Esophagus muscularis mucosa (tissue), 4 donors: ENCODE measurements around the gene CD99. TPM values are rescaled to one million over a fixed set of nuclear protein-coding genes. Genes with fewer than 3 reads are reported as not detected.
"Not testable (repeated sequence)": the region's sequence is repeated elsewhere in the genome, so short reads cannot be mapped to it uniquely, and the experiment has no call there.

Experiments used
- DNase-seq: peaks from one replicate; pipeline ENCODE4 v3.0.0-alpha.2; 2017; ENCODE audit errors: extremely low spot score
- H3K27ac ChIP-seq, 4 donors: fragments of 200-600 bp; sonication (generic); replicated peaks in 1 of 4; 1 replicate in 3 of 4; 2 replicates in 1 of 4; pipeline ENCODE4 v1.5.1; 2016 to 2019; ENCODE audit warnings: mild to moderate bottlenecking in 1 of 4
- H3K27me3 ChIP-seq, 4 donors: fragments of 200-600 bp; sonication (generic); one replicate each; pipeline versions ENCODE4 v1.5.1 to v1.6.0; 2016 to 2019
- H3K36me3 ChIP-seq, 4 donors: fragments of 200-600 bp; sonication (generic); one replicate each; pipeline ENCODE4 v1.5.1; 2016 to 2019
- H3K4me1 ChIP-seq, 4 donors: fragments of 200-600 bp; sonication (generic); one replicate each; pipeline ENCODE4 v1.5.1; 2016 to 2019
- H3K4me3 ChIP-seq, 4 donors: fragments of 200-600 bp; sonication (generic); 1 replicate in 2 of 4; 2 replicates in 2 of 4; pipeline ENCODE4 v1.5.1; 2016 to 2019; ENCODE audit warnings: mild to moderate bottlenecking in 4 of 4, moderate library complexity in 1 of 4
- H3K9me3 ChIP-seq, 4 donors: fragments of 200-600 bp; sonication (generic); 1 replicate in 3 of 4; 2 replicates in 1 of 4; pipeline ENCODE4 v1.5.1; 2016 to 2019
- EP300 ChIP-seq: sonication (generic); formaldehyde crosslinking; IDR thresholded peaks from one replicate; pipeline ENCODE4 v1.6.1; 2017; ENCODE audit warnings: antibody characterized with exemption
- POLR2A ChIP-seq: fragments of 450-650 bp; IDR thresholded peaks from one replicate; pipeline ENCODE4 v1.6.1; 2017; ENCODE audit warnings: antibody characterized with exemption, moderate library complexity, mild to moderate bottlenecking, low read depth
- POLR2AphosphoS5 ChIP-seq, 2 donors: sonication (generic); formaldehyde crosslinking; IDR thresholded peaks; one replicate each; pipeline ENCODE4 v1.6.1; 2017; ENCODE audit warnings: antibody characterized with exemption in 2 of 2
- WGBS: methylation state at CpG from one replicate; pipeline ENCODE4 v1.1.5; 2018; 5-methylcytosine and 5-hydroxymethylcytosine counted together
- intact Hi-C: fragments of 100-400 bp; cut with DNase I; formaldehyde crosslinking; loops from one replicate; pipeline ENCODE4 v1.15.1; 2023
- total RNA-seq, 4 donors: library from RNA; depleted of rRNA; stranded (reverse); fragments of >200 nt; gene quantifications; one replicate each; pipeline versions ENCODE4 v1.1.0 to v1.2.1, GENCODE V29; 2016
- TF ChIP-seq, protein P1 (sequence below), 3 experiments: fragments of 200-600 bp in 2 of 3; fragments of 450-650 bp in 1 of 3; sonication (generic) in 2 of 3; IDR thresholded peaks; one replicate each; pipeline ENCODE4 v1.5.1; 2017 to 2019; ENCODE audit warnings: antibody characterized with exemption in 3 of 3, mild to moderate bottlenecking in 2 of 3, moderate library complexity in 1 of 3

Gene CD99
- total RNA-seq, 4 donors from 2014 or later, result 311 to 469 (median 376) TPM

DNA sequence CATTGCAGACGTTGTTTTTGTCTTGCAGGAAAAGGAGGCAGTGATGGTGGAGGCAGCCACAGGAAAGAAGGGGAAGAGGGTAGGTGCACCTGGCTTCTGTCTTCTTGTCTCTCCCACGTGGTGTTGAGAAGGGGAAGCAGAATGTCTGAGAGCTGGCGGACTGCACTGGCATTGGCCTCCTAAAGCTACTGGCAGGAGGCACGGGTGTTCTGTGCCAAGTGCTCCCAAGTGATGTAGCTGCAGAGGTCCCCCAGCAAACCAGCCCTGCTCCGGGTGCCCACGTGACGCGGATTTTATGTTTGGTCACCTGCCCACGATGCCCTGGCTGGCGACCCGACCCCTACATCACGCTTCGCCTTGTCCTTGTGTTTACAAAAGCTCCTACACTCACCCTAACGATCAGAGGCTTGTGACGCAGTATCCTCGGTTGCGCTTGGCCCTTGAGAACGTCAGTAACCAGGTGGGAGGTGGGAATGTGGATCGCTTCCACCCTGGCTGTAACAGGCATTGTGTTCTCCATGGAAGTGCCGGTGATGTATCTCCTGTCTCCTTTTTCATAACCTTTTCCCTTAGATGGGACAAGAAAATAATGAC is 32.3 kb downstream of the CD99 start:
- no peaks in the 10 kb centered on the region for H3K4me1 ChIP-seq
- intact Hi-C loops, result no loop called here
- no peak overlapping the region for H3K27ac ChIP-seq
- DNase-seq, result no peak
- no peak overlapping the region for H3K4me3 ChIP-seq
- no peaks in the 10 kb centered on the region for H3K9me3 ChIP-seq
- TF ChIP-seq EP300 (no peak), POLR2A (no peak), POLR2AphosphoS5 (IDR thresholded peaks at IDR 0.05) (no peak)
- TF ChIP-seq, protein P1, sequence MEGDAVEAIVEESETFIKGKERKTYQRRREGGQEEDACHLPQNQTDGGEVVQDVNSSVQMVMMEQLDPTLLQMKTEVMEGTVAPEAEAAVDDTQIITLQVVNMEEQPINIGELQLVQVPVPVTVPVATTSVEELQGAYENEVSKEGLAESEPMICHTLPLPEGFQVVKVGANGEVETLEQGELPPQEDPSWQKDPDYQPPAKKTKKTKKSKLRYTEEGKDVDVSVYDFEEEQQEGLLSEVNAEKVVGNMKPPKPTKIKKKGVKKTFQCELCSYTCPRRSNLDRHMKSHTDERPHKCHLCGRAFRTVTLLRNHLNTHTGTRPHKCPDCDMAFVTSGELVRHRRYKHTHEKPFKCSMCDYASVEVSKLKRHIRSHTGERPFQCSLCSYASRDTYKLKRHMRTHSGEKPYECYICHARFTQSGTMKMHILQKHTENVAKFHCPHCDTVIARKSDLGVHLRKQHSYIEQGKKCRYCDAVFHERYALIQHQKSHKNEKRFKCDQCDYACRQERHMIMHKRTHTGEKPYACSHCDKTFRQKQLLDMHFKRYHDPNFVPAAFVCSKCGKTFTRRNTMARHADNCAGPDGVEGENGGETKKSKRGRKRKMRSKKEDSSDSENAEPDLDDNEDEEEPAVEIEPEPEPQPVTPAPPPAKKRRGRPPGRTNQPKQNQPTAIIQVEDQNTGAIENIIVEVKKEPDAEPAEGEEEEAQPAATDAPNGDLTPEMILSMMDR (IDR thresholded peaks at IDR 0.05), result no peak
- peaks cover 77 to 100% (median 95%) of the 10 kb centered on the region in 4 donors for H3K36me3 ChIP-seq
- no peaks in the 10 kb centered on the region for H3K27me3 ChIP-seq
- WGBS, result 90% methylated on average over 20 of the region's 20 CpGs

DNA sequence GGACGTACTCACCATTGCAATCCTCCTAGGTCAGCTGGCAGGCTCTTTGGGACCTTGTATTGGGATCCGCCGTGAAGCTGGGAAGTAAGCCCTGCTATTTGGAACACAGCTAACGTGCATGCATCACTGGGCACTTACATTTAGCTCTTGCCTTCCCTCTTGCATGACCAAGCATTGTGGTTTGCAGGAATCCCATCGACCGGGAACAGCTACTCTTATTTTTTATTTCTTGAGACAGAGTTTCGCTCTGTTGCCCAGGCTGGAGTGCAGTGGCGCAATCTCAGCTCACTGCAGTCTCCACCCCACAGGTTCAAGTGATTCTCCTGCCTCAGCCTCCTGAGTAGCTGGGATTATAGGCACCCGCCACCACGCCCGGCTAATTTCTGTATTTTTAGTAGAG is 36.2 kb downstream of the CD99 start:
- H3K27ac ChIP-seq, H3K27me3 ChIP-seq, H3K4me3 ChIP-seq, DNase-seq, H3K9me3 ChIP-seq, intact Hi-C loops, H3K4me1 ChIP-seq: not testable (repeated sequence)
- H3K36me3 ChIP-seq, result peaks cover 71 to 100% (median 92%) of the 10 kb centered on the region in 4 donors
- WGBS, result 91% methylated on average over 11 of the region's 11 CpGs

DNA sequence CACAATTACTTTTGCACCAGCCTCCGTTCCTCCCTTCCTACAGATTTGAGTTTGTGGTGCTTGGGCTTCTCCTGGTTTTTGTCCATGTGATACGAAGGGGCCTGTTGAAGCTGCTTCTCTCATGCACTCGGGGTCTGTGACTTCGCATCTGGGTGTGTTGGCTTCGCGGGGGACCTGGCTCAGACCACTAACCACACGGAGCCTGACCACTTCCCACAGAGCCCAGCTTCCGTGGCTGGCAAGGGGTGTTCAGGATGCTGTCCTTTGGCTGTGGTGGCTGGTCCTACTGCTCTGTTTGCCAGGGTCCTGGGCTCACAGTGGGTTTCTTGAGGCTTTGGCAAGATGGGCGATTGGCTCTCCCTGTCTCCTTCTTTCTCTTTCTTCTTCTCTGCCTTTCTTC is 41.0 kb downstream of the CD99 start:
- Histone ChIP-seq H3K27ac (no peak overlapping the region), H3K36me3 (peaks cover 48 to 95% (median 74%) of the 10 kb centered on the region in 4 donors), H3K9me3 (no peaks in the 10 kb centered on the region), H3K4me3 (no peak overlapping the region), H3K27me3 (no peaks in the 10 kb centered on the region), H3K4me1 (no peaks in the 10 kb centered on the region)
- no peak for DNase-seq
- 90% methylated on average over 7 of the region's 9 CpGs for WGBS
- intact Hi-C loops, result no loop called here
- no peak for TF ChIP-seq POLR2AphosphoS5 (IDR thresholded peaks at IDR 0.05)
- TF ChIP-seq EP300, result no peak
- TF ChIP-seq POLR2A, result no peak
- TF ChIP-seq, protein P1 (IDR thresholded peaks at IDR 0.05), result no peak

DNA sequence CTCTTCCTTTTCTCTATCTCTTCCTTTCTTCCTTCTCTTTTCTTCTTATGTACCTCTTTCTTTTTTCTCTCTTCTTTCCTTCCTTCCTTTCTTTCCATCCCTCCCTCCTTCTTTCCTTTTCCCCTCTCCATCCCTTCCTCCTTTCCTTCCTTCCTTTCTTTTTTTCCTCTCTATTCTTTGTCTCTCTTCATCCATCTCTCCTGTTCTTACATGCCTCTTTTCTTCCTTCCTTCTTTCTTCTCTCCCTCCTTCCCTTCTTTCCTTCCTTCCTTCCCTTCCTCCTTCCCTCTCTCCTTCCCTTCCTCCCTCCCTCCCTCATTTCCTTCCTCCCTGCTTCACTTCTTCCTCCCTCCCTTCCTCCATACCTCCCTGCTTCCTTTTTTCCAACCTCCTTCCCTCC is 41.6 kb downstream of the CD99 start:
- Histone ChIP-seq H3K4me3 (no peak overlapping the region), H3K36me3 (peaks cover 42 to 95% (median 69%) of the 10 kb centered on the region in 4 donors), H3K9me3 (no peaks in the 10 kb centered on the region), H3K27ac (no peak overlapping the region), H3K27me3 (no peaks in the 10 kb centered on the region), H3K4me1 (no peaks in the 10 kb centered on the region)
- TF ChIP-seq POLR2A (no peak), POLR2AphosphoS5 (IDR thresholded peaks at IDR 0.05) (no peak), EP300 (no peak)
- TF ChIP-seq, protein P1 (IDR thresholded peaks at IDR 0.05), result no peak
- intact Hi-C loops, result no loop called here
- DNase-seq, result no peak

DNA sequence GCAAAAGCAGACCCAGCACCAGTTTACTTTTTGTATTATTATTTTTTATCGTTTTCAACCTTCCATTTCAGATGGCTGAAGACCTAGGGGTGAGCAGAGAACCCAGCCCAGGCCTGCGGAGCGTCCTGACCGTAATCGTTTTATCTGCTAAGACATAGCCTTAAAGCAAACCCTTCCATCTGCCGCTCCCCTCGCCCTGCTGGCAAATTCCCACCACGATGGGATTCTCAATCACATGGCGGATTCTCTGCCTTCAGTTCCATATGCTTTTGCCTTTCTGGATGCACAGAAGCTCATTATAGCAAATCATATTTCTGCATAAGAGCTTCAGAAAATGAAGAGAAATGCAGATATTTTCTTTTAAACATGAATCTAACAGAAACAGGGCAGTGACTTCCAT is 42.2 kb downstream of the CD99 start:
- no peak for DNase-seq
- Histone ChIP-seq H3K4me1 (no peaks in the 10 kb centered on the region), H3K4me3 (no peak overlapping the region), H3K36me3 (peaks cover 41 to 95% (median 69%) of the 10 kb centered on the region in 4 donors), H3K27ac (no peak overlapping the region), H3K9me3 (no peaks in the 10 kb centered on the region), H3K27me3 (no peaks in the 10 kb centered on the region)
- 93% methylated on average over 9 of the region's 9 CpGs for WGBS
- TF ChIP-seq, protein P1 (IDR thresholded peaks at IDR 0.05), result no peak
- no peak for TF ChIP-seq POLR2A
- no peak for TF ChIP-seq EP300
- TF ChIP-seq POLR2AphosphoS5 (IDR thresholded peaks at IDR 0.05), result no peak
- intact Hi-C loops, result no loop called here
